Loucy (cell line): ENCODE data around the gene APPL2.
A peak's percentile ranks its signal among the peaks of the same experiment; 100 is the strongest.

ENCODE experiments used
- H2AFZ ChIP-seq: fragments of 200-600 bp; sonication (generic); 2 replicates; pipeline ENCODE4 v1.6.0; 2016; ENCODE audit warnings: antibody characterized with exemption, mild to moderate bottlenecking, low read length, moderate library complexity
- H3F3A ChIP-seq: fragments of 200-600 bp; 2 replicates; pipeline ENCODE4 v1.6.0; 2016; ENCODE audit warnings: antibody characterized with exemption, low read depth, mild to moderate bottlenecking
- H3K27me3 ChIP-seq: fragments of 200-600 bp; sonication (generic); 2 replicates; pipeline ENCODE4 v1.6.1; 2014; ENCODE audit warnings: low read length, mild to moderate bottlenecking; ENCODE audit not compliant: insufficient read depth, poor library complexity, severe bottlenecking
- H3K36me3 ChIP-seq: fragments of 200-600 bp; sonication (generic); 2 replicates; pipeline ENCODE4 v1.6.1; 2016; ENCODE audit warnings: low read length; ENCODE audit not compliant: insufficient read depth
- H3K4me1 ChIP-seq: fragments of 200-600 bp; sonication (generic); 2 replicates; pipeline ENCODE4 v1.5.1; 2014; ENCODE audit warnings: low read length, mild to moderate bottlenecking; ENCODE audit not compliant: insufficient read depth, poor library complexity, severe bottlenecking
- H3K4me2 ChIP-seq: fragments of 200-600 bp; sonication (generic); 2 replicates; pipeline ENCODE4 v1.6.0; 2014; ENCODE audit warnings: antibody characterized with exemption, low read length, low read depth, mild to moderate bottlenecking; ENCODE audit not compliant: poor library complexity, severe bottlenecking
- H3K4me3 ChIP-seq: fragments of 200-600 bp; sonication (generic); 2 replicates; pipeline ENCODE4 v1.5.1; 2014; ENCODE audit warnings: low read length, mild to moderate bottlenecking, mixed read lengths; ENCODE audit not compliant: poor library complexity, severe bottlenecking
- H3K79me2 ChIP-seq: fragments of 200-600 bp; sonication (generic); 2 replicates; pipeline ENCODE4 v1.6.1; 2014; ENCODE audit warnings: low read length; ENCODE audit not compliant: insufficient read depth
- H3K9ac ChIP-seq: fragments of 200-600 bp; sonication (generic); 2 replicates; pipeline ENCODE4 v1.6.0; 2014; ENCODE audit warnings: mild to moderate bottlenecking, low read depth, low read length, moderate library complexity; ENCODE audit not compliant: poor library complexity, severe bottlenecking
- H3K9me2 ChIP-seq: fragments of 200-600 bp; sonication (generic); replicated peaks from 2 replicates; pipeline ENCODE4 v1.6.1; 2016; ENCODE audit warnings: low read depth, low read length, mixed read lengths
- H3K9me3 ChIP-seq: fragments of 200-600 bp; sonication (generic); 2 replicates; pipeline ENCODE4 v1.6.1; 2014; ENCODE audit warnings: mild to moderate bottlenecking, antibody characterized with exemption, low read length, low read depth; ENCODE audit not compliant: insufficient read depth
- H4K20me1 ChIP-seq: fragments of 200-600 bp; sonication (generic); 2 replicates; pipeline ENCODE4 v1.6.0; 2014; ENCODE audit warnings: antibody characterized with exemption, low read length, mild to moderate bottlenecking; ENCODE audit not compliant: insufficient read depth, poor library complexity, severe bottlenecking
- EZH2phosphoT487 ChIP-seq: fragments of 200-600 bp; IDR thresholded peaks from 2 replicates; pipeline ENCODE4 v1.6.1; 2018; ENCODE audit warnings: antibody characterized with exemption, mild to moderate bottlenecking, moderate library complexity, borderline replicate concordance
- TF ChIP-seq, protein P1 (sequence below): fragments of 200-600 bp; sonication (generic); conservative IDR thresholded peaks from 2 replicates; pipeline ENCODE4 v1.5.1; 2014; ENCODE audit warnings: mild to moderate bottlenecking, antibody characterized with exemption, low read length

Gene APPL2

DNA sequence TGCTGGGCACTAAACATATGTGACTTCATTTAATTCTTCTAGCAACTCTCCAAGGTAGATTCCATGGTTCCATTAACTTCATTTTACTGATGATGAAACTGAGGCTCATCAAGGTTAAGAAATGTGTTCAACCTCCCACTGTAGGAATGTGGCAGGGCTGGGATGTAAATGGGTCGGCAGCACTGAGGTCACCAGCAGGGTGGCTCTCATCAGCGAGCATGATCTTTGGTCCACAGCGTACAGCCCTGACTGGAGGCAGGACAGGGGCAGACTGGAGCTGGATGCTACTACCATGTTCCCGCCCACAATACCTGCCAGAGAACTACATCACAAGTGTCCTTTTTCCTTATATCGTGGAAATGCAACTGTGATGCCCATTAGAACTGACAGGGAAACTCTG is 4.6 kb downstream of the APPL2 start:
- H3K9ac ChIP-seq, result no peak overlapping the region
- H3K4me2 ChIP-seq, result peak overlapping the region; percentile 93
- H3K4me3 ChIP-seq, result no peak overlapping the region
- no peaks in the 10 kb centered on the region; the same call in 1 of the 2 replicates for H3K36me3 ChIP-seq
- H3K27me3 ChIP-seq, result no peaks in the 10 kb centered on the region
- no peaks in the 10 kb centered on the region for H3K9me3 ChIP-seq
- peaks cover 40% of the 10 kb centered on the region for H3K79me2 ChIP-seq
- H3K4me1 ChIP-seq, result peaks cover 59% of the 10 kb centered on the region
- no peaks in the 10 kb centered on the region for H3K9me2 ChIP-seq
- no peak for TF ChIP-seq EZH2phosphoT487
- TF ChIP-seq, protein P1, sequence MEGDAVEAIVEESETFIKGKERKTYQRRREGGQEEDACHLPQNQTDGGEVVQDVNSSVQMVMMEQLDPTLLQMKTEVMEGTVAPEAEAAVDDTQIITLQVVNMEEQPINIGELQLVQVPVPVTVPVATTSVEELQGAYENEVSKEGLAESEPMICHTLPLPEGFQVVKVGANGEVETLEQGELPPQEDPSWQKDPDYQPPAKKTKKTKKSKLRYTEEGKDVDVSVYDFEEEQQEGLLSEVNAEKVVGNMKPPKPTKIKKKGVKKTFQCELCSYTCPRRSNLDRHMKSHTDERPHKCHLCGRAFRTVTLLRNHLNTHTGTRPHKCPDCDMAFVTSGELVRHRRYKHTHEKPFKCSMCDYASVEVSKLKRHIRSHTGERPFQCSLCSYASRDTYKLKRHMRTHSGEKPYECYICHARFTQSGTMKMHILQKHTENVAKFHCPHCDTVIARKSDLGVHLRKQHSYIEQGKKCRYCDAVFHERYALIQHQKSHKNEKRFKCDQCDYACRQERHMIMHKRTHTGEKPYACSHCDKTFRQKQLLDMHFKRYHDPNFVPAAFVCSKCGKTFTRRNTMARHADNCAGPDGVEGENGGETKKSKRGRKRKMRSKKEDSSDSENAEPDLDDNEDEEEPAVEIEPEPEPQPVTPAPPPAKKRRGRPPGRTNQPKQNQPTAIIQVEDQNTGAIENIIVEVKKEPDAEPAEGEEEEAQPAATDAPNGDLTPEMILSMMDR, result no peak
- H4K20me1 ChIP-seq, result no peaks in the 10 kb centered on the region
- H2AFZ ChIP-seq, result no peak overlapping the region
- peaks cover 3% of the 10 kb centered on the region; the same call in 1 of the 2 replicates for H3F3A ChIP-seq

DNA sequence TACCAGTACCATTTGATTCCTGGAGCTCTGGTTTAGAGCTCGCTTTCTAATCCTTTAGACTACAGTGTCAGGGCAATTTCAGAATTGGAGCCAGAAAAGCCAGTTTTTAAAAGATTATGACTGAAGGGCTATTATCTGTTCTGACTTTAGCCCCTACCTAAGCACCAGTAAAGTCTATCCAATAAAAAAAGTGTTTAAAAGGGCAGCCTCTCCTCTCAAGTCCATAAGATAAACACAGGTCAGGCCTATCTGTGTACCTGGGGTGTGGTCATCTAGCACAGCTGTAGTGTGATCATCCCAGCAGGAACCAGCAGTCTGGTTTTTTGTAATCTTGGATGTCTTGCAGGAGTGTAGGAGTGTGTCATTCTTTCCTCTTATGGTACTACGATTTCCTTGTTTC is 6.6 kb downstream of the APPL2 start:
- Histone ChIP-seq H3K9me2 (no peaks in the 10 kb centered on the region), H3K4me2 (no peak overlapping the region), H3K4me3 (no peak overlapping the region), H3K9ac (no peak overlapping the region), H3K4me1 (peaks cover 62% of the 10 kb centered on the region), H3K9me3 (no peaks in the 10 kb centered on the region), H2AFZ (no peak overlapping the region), H3K36me3 (no peaks in the 10 kb centered on the region; the same call in 1 of the 2 replicates), H3F3A (peaks cover 6% of the 10 kb centered on the region; the same call in 1 of the 2 replicates), H3K27me3 (no peaks in the 10 kb centered on the region), H4K20me1 (no peaks in the 10 kb centered on the region), H3K79me2 (peaks cover 30% of the 10 kb centered on the region)
- TF ChIP-seq, protein P1, result no peak
- no peak for TF ChIP-seq EZH2phosphoT487

DNA sequence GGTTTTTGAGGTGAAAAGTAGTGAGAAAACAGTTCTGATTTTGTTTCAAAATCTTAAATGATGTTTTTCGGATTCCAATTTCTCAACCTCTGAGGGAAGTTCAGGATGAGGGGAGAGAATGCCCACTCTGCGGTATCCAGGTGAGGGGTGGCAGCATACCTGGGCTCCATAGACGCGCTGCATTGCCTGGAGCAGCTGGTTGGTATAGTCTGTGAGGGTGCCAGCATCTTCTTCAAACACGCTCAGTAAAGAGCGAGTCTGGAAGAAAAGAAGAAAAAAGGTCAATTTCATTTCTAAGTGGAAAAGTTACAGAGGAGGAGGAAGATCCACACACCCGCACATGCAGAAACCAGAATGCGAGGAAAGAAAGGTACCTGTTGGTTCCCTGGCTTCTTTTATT is 7.0 kb downstream of the APPL2 start:
- Histone ChIP-seq H3K9ac (no peak overlapping the region), H2AFZ (no peak overlapping the region), H3K9me3 (no peaks in the 10 kb centered on the region), H3K4me1 (peaks cover 58% of the 10 kb centered on the region), H3K36me3 (no peaks in the 10 kb centered on the region; the same call in 1 of the 2 replicates), H3F3A (peaks cover 6% of the 10 kb centered on the region; the same call in 1 of the 2 replicates), H3K4me2 (no peak overlapping the region), H3K4me3 (no peak overlapping the region), H4K20me1 (no peaks in the 10 kb centered on the region), H3K27me3 (no peaks in the 10 kb centered on the region), H3K79me2 (peaks cover 26% of the 10 kb centered on the region), H3K9me2 (no peaks in the 10 kb centered on the region)
- TF ChIP-seq, protein P1, result no peak
- no peak for TF ChIP-seq EZH2phosphoT487
